GM18868 (cell line): Measurements from ENCODE around the gene RPL39.
"Not testable (repeated sequence)": the region's sequence is repeated elsewhere in the genome, so short reads cannot be mapped to it uniquely, and the experiment has no call there.

ENCODE experiments used
- ATAC-seq: cut with Tn5 transposase; IDR thresholded peaks from one replicate; pipeline ENCODE4 v1.9.1; 2021; ENCODE audit warnings: mild to moderate bottlenecking, moderate library complexity; ENCODE audit not compliant: unreplicated experiment

RPL39 gene

GRCh38 chrX:119791437-119792231 is at the start of gene RPL39:
Gene RPL39, minus strand, starts transcription at chrX:119791630. Its CDS starts 54 bp downstream, at chrX:119791576.
- ATAC-seq: peak; percentile 90

DNA sequence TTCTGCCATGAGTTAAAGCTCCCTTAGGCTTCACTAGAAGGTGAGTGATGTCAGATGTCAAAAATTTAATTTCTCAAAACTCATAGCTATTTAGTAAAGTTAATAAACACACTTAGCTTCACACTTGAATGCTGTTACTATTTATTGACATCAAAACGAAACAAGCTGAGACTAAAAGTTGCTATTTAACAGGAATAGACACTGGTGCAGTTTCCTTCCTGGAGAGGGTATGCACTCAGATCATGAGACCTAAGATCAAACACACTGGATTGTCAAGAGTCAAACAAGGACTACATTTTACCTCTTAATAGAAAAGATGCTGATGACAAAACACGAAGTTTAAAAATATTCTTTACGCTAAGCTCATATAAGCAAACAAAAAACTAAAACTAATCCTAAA is 42.5 kb upstream of the RPL39 start:
- no peak for ATAC-seq

GRCh38 chrX:119828446-119828845 is 37.0 kb upstream of the RPL39 start:
- ATAC-seq: no peak

GRCh38 chrX:119826399-119826959 is 35.0 kb upstream of the RPL39 start:
- ATAC-seq: peak; percentile 47

- not testable (repeated sequence) for ATAC-seq
Observed at GRCh38 chrX:119824221-119824620, 32.8 kb upstream of the RPL39 start.

GRCh38 chrX:119821703-119822102 is 30.3 kb upstream of the RPL39 start:
- peak; percentile 96 for ATAC-seq

- no peak for ATAC-seq
Observed at GRCh38 chrX:119817130-119817690, 25.8 kb upstream of the RPL39 start.

DNA sequence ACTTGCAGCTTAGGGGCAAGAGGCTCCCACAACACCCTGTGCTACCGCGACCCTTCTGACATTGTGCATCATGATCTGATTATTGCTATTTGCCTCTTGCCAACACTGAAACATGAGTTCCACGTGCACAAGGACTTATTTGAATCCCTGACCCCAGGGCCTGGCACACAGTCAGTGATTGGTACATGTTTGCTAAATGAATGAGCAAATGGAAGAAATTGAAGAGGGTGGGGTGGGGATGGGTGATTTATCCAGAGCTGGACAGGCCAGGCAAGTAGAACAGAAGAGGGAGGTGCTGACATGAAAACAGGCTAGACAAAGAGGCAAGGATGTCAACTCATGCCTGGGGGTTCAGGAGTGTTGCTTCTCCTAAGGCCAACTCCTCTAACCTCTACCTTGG is 24.9 kb upstream of the RPL39 start:
- no peak for ATAC-seq

DNA sequence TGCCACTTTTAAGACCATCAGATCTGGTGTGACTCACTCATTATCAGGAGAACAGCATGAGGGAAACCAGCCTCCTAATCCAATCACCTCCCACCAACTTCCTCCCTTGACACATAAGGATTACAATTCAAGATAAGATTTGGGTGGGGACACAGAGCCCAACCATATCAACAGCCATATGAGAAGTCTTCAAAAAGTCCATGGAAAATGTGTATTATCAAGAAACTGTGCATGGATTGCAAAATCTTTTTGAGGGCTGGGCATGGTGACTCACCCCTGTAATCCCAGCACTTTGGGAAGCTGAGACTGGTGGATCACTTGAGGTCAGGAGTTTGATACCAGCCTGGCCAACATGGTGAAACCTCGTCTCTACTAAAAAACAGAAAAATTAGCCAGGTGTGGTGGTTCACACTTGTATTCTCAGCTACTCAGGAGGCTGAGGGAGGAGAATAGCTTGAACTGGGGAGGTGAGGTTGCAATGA is 17.8 kb upstream of the RPL39 start:
- no peak for ATAC-seq

GRCh38 chrX:119808461-119808860 is 17.0 kb upstream of the RPL39 start:
- ATAC-seq: not testable (repeated sequence)

GRCh38 chrX:119802546-119802945 is 11.1 kb upstream of the RPL39 start:
- ATAC-seq: no peak

GRCh38 chrX:119801253-119802221 is 10.1 kb upstream of the RPL39 start:
- no peak for ATAC-seq

DNA sequence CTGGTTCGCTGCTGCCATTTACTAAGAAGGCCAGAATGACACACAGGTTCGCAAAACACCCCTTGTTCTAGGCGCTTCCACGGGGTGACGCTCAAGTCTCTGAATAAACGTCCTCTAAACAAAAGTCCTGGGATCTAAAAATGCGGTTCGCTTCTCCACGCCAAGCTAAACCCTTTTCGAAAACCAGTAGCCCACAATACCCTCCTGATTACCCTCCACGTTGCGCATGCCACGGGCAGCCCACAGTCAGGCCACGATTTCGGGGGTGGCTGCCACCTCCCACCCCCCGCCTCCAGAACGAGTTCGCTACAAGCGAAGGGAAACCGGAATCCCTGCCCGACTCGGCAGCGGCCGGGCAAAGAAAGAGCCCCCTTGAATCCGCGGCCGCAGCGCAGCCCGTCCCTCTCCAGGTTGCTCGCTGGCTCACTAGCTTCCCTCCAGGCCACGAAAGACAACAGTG is 423 bp downstream of the RPL39 start:
- ATAC-seq: peak; percentile 24

- no peak for ATAC-seq
Observed at GRCh38 chrX:119784747-119785446, 6.5 kb downstream of the RPL39 start.

DNA sequence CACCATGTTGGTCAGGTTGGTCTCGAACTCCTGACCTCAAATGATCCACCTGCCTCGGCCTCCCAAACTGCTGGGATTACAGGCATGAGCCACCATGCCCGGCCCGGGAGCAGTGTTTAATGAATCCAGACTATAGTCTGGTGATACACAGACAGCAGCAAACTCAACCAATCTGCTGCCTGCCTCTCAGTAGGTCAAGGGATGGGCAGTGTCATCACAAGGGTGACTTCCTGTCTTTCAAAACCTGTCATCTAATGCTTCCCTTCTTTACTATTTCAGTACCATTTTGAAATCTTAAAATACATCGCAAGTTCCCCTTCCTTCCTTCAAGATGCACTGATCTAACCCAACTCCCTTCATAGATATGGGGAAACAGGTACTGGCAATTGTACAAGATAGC is 8.4 kb downstream of the RPL39 start:
- ATAC-seq: no peak

DNA sequence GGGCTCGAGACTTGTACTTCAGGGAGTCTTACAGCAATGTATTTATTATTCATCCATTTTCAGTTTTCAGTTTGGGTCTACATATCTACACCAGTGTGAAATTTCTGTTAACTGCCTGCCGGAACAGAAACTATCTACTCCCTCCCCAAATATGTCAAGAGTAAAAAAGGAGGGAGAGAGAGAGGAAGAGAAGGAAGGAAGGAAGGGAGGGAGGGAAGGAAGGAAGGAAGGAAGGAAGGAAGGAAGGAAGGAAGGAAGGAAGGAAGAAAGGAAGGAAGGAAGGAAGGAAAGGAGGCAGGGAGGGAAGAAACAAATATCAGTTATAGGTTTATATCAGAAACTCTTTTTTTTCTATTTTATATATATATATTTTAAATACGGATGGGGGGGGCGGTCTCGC is 12.6 kb downstream of the RPL39 start:
- no peak for ATAC-seq

DNA sequence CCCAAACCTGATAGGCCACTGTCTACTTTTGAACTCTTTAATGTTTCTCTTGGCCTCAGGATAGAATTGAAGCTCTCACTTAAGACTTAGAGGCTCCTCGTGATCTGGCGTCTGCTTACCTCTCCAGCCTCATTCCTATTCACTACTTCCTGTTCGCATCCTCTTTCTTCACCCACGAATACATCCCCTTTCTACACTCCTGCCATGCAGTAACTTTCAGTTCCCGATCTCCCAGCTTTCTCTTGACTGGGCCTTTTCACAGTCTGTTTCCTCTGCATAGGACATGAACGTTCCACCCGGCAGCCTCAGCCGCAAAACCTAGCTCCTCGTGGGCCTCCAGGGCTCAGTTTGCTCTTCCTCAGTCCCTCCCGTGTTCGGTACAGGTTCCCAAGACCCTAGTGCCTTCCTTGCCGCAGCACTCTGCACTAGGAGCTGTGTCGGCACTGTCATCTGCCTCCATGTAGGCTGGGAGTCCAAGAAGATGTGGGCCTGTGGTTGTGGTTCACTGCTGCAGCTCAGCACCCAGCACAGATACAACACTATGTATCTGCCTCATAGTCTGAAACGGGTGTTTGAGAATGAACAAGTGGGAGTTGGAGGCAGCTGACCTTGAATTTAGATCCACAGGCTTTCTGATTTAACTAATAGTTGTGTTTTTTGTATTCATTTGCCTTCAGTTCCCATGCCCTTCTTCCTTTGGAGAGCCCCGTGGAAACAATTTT is 15.8 kb downstream of the RPL39 start:
- ATAC-seq: no peak

- ATAC-seq: not testable (repeated sequence)
Observed at GRCh38 chrX:119769388-119769787, 22.0 kb downstream of the RPL39 start.

- not testable (repeated sequence) for ATAC-seq
Observed at GRCh38 chrX:119768436-119768835, 23.0 kb downstream of the RPL39 start.
